Osteocyte (in vitro differentiated cells): Measurements from ENCODE around the gene MEF2D. TPM values are rescaled to one million over a fixed set of nuclear protein-coding genes. Genes with fewer than 3 reads are reported as not detected.

ENCODE experiments used
- DNase-seq: peaks from one replicate; pipeline ENCODE4 v3.0.0; 2021; ENCODE audit warnings: mixed read lengths; ENCODE audit not compliant: unreplicated experiment; ENCODE audit errors: extremely low spot score
- H3K27ac Mint-ChIP-seq: one replicate; pipeline ENCODE4 v1.8.0; 2021; ENCODE audit warnings: mild to moderate bottlenecking, mixed read lengths; ENCODE audit not compliant: unreplicated experiment
- H3K27me3 Mint-ChIP-seq: one replicate; pipeline ENCODE4 v1.8.0; 2021; ENCODE audit warnings: mixed read lengths; ENCODE audit not compliant: unreplicated experiment
- H3K36me3 Mint-ChIP-seq: one replicate; pipeline ENCODE4 v1.8.0; 2021; ENCODE audit warnings: mixed read lengths; ENCODE audit not compliant: unreplicated experiment
- H3K4me1 Mint-ChIP-seq: one replicate; pipeline ENCODE4 v1.8.0; 2021; ENCODE audit warnings: mixed read lengths; ENCODE audit not compliant: unreplicated experiment
- H3K4me3 Mint-ChIP-seq: one replicate; pipeline ENCODE4 v1.8.0; 2021; ENCODE audit warnings: mild to moderate bottlenecking, moderate library complexity, mixed read lengths; ENCODE audit not compliant: unreplicated experiment
- H3K9me3 Mint-ChIP-seq: one replicate; pipeline ENCODE4 v1.8.0; 2021; ENCODE audit warnings: mixed read lengths; ENCODE audit not compliant: unreplicated experiment
- CTCF ChIP-seq: fragments of 200-600 bp; sonication (generic); IDR thresholded peaks from 2 replicates; pipeline ENCODE4 v1.5.0; 2021; ENCODE audit warnings: antibody characterized with exemption, mild to moderate bottlenecking, moderate library complexity
- total RNA-seq: library from RNA; stranded (reverse); gene quantifications from 2 replicates; pipeline ENCODE4 v1.2.1, GENCODE V29; 2021

The MEF2D gene
- total RNA-seq, 1 donor from 2014 or later, result 45.8 TPM

- Mint-ChIP-seq H3K4me1 (peaks cover 46% of the 10 kb centered on the region), H3K27me3 (no peaks in the 10 kb centered on the region), H3K4me3 (peak overlapping the region; percentile 79), H3K27ac (peak overlapping the region; percentile 99), H3K36me3 (no peaks in the 10 kb centered on the region), H3K9me3 (no peaks in the 10 kb centered on the region)
- TF ChIP-seq CTCF, result no peak
- no peak for DNase-seq
These were observed 5.2 kb upstream of the MEF2D start for GRCh38 chr1:156505679-156506298.

- Mint-ChIP-seq H3K9me3 (no peaks in the 10 kb centered on the region), H3K27ac (peak overlapping the region; percentile 99), H3K4me1 (peaks cover 46% of the 10 kb centered on the region), H3K27me3 (no peaks in the 10 kb centered on the region), H3K4me3 (peak overlapping the region; percentile 79), H3K36me3 (no peaks in the 10 kb centered on the region)
- DNase-seq, result peak; percentile 97
- TF ChIP-seq CTCF, result no peak
These were observed 4.5 kb upstream of the MEF2D start for GRCh38 chr1:156504821-156505678.

GRCh38 chr1:156504438-156504813, 3.9 kb upstream of the MEF2D start:
- Mint-ChIP-seq H3K27me3 (no peaks in the 10 kb centered on the region), H3K4me3 (peak overlapping the region; percentile 79), H3K27ac (peak overlapping the region; percentile 99), H3K9me3 (no peaks in the 10 kb centered on the region), H3K4me1 (peaks cover 46% of the 10 kb centered on the region), H3K36me3 (no peaks in the 10 kb centered on the region)
- DNase-seq, result no peak
- no peak for TF ChIP-seq CTCF

- H3K9me3 Mint-ChIP-seq, result no peaks in the 10 kb centered on the region
- H3K27me3 Mint-ChIP-seq, result no peaks in the 10 kb centered on the region
- peaks cover 49% of the 10 kb centered on the region for H3K4me1 Mint-ChIP-seq
- no peak for TF ChIP-seq CTCF
- peak overlapping the region; percentile 79 for H3K4me3 Mint-ChIP-seq
- no peak for DNase-seq
- H3K27ac Mint-ChIP-seq, result peak overlapping the region; percentile 99
- no peaks in the 10 kb centered on the region for H3K36me3 Mint-ChIP-seq
These were observed 3.3 kb upstream of the MEF2D start for GRCh38 chr1:156503698-156504437.
